ENCODE data around the gene VAC14.
"Not testable (repeated sequence)": the region's sequence is repeated elsewhere in the genome, so short reads cannot be mapped to it uniquely, and the experiment has no call there.

The VAC14 gene

GRCh38 chr16:70800781-70801480 is at the start of gene VAC14:
VAC14 (minus strand) TSS chr16:70801158; CDS start chr16:70800900, 258 bp downstream.
- Mint-ChIP-seq H3K9me3 (ENCODE audit: low read depth) (no peaks in the 10 kb centered on the region), H3K4me3 (peak within 1 kb of the TSS; percentile 98), H3K27ac (peak within 1 kb of the TSS; percentile 94), H3K4me1 (ENCODE audit: low read depth) (peaks cover 34% of the 10 kb centered on the region), H3K36me3 (peaks cover 4% of the 10 kb centered on the region), H3K27me3 (peaks cover 1% of the 10 kb centered on the region)

- H3K36me3 Mint-ChIP-seq; H3K27me3 Mint-ChIP-seq; H3K4me1 Mint-ChIP-seq (ENCODE audit: low read depth); H3K27ac Mint-ChIP-seq; H3K9me3 Mint-ChIP-seq (ENCODE audit: low read depth); H3K4me3 Mint-ChIP-seq: not testable (repeated sequence)
Observed at GRCh38 chr16:70823498-70824118, 22.6 kb upstream of the VAC14 start.

- not testable (repeated sequence) for H3K9me3 Mint-ChIP-seq (ENCODE audit: low read depth); H3K4me3 Mint-ChIP-seq; H3K27ac Mint-ChIP-seq; H3K4me1 Mint-ChIP-seq (ENCODE audit: low read depth); H3K36me3 Mint-ChIP-seq; H3K27me3 Mint-ChIP-seq
Observed at GRCh38 chr16:70822734-70823133, 21.8 kb upstream of the VAC14 start.

GRCh38 chr16:70818088-70818487 is 17.1 kb upstream of the VAC14 start:
- not testable (repeated sequence) for H3K36me3 Mint-ChIP-seq

GRCh38 chr16:70809392-70810060 is 8.6 kb upstream of the VAC14 start:
- no peaks in the 10 kb centered on the region for H3K4me1 Mint-ChIP-seq (ENCODE audit: low read depth)
- no peak overlapping the region for H3K27ac Mint-ChIP-seq
- peaks cover 7% of the 10 kb centered on the region for H3K27me3 Mint-ChIP-seq
- no peaks in the 10 kb centered on the region for H3K9me3 Mint-ChIP-seq (ENCODE audit: low read depth)
- H3K36me3 Mint-ChIP-seq, result peaks cover 1% of the 10 kb centered on the region
- H3K4me3 Mint-ChIP-seq, result no peak overlapping the region

More at GRCh38 chr16:70818088-70818487, 17.1 kb upstream of the VAC14 start:
- H3K4me1 Mint-ChIP-seq (ENCODE audit: low read depth); H3K4me3 Mint-ChIP-seq; H3K27ac Mint-ChIP-seq; H3K27me3 Mint-ChIP-seq; H3K9me3 Mint-ChIP-seq (ENCODE audit: low read depth): not testable (repeated sequence)

- no peak overlapping the region for H3K27ac Mint-ChIP-seq
- H3K4me3 Mint-ChIP-seq, result no peak overlapping the region
- H3K9me3 Mint-ChIP-seq (ENCODE audit: low read depth), result no peaks in the 10 kb centered on the region
- H3K27me3 Mint-ChIP-seq, result peaks cover 7% of the 10 kb centered on the region
- no peaks in the 10 kb centered on the region for H3K4me1 Mint-ChIP-seq (ENCODE audit: low read depth)
- peaks cover 4% of the 10 kb centered on the region for H3K36me3 Mint-ChIP-seq
Observed at GRCh38 chr16:70808371-70808770, 7.4 kb upstream of the VAC14 start.

- Mint-ChIP-seq H3K4me1 (ENCODE audit: low read depth) (peaks cover 5% of the 10 kb centered on the region), H3K27me3 (peaks cover 7% of the 10 kb centered on the region), H3K4me3 (no peak overlapping the region), H3K27ac (no peak overlapping the region), H3K36me3 (peaks cover 4% of the 10 kb centered on the region), H3K9me3 (ENCODE audit: low read depth) (no peaks in the 10 kb centered on the region)
Observed at GRCh38 chr16:70805787-70806186, 4.8 kb upstream of the VAC14 start.

- H3K4me3 Mint-ChIP-seq, result no peak overlapping the region
- H3K4me1 Mint-ChIP-seq (ENCODE audit: low read depth), result peaks cover 7% of the 10 kb centered on the region
- no peaks in the 10 kb centered on the region for H3K9me3 Mint-ChIP-seq (ENCODE audit: low read depth)
- H3K27me3 Mint-ChIP-seq, result peaks cover 7% of the 10 kb centered on the region
- H3K36me3 Mint-ChIP-seq, result peaks cover 4% of the 10 kb centered on the region
- H3K27ac Mint-ChIP-seq, result no peak overlapping the region
Observed at GRCh38 chr16:70805380-70805779, 4.4 kb upstream of the VAC14 start.

- Mint-ChIP-seq H3K27ac (no peak overlapping the region), H3K36me3 (peaks cover 4% of the 10 kb centered on the region), H3K4me1 (ENCODE audit: low read depth) (peaks cover 14% of the 10 kb centered on the region), H3K27me3 (peaks cover 5% of the 10 kb centered on the region), H3K9me3 (ENCODE audit: low read depth) (no peaks in the 10 kb centered on the region), H3K4me3 (no peak overlapping the region)
Observed at GRCh38 chr16:70804734-70805169, 3.8 kb upstream of the VAC14 start.

- peaks cover 4% of the 10 kb centered on the region for H3K36me3 Mint-ChIP-seq
- no peaks in the 10 kb centered on the region for H3K9me3 Mint-ChIP-seq (ENCODE audit: low read depth)
- no peak overlapping the region for H3K4me3 Mint-ChIP-seq
- peaks cover 18% of the 10 kb centered on the region for H3K4me1 Mint-ChIP-seq (ENCODE audit: low read depth)
- H3K27ac Mint-ChIP-seq, result no peak overlapping the region
- peaks cover 5% of the 10 kb centered on the region for H3K27me3 Mint-ChIP-seq
Observed at GRCh38 chr16:70804153-70804733, 3.3 kb upstream of the VAC14 start.

GRCh38 chr16:70803319-70803718 is 2.4 kb upstream of the VAC14 start:
- Mint-ChIP-seq H3K4me1 (ENCODE audit: low read depth) (peaks cover 24% of the 10 kb centered on the region), H3K4me3 (no peak overlapping the region), H3K9me3 (ENCODE audit: low read depth) (no peaks in the 10 kb centered on the region), H3K36me3 (peaks cover 4% of the 10 kb centered on the region), H3K27ac (no peak overlapping the region), H3K27me3 (peaks cover 5% of the 10 kb centered on the region)

GRCh38 chr16:70801611-70802010 is 653 bp upstream of the VAC14 start:
- Mint-ChIP-seq H3K4me1 (ENCODE audit: low read depth) (peaks cover 32% of the 10 kb centered on the region), H3K36me3 (peaks cover 4% of the 10 kb centered on the region), H3K4me3 (peak overlapping the region; percentile 98), H3K27me3 (peaks cover 1% of the 10 kb centered on the region), H3K27ac (peak overlapping the region; percentile 87), H3K9me3 (ENCODE audit: low read depth) (no peaks in the 10 kb centered on the region)

- H3K36me3 Mint-ChIP-seq, result peaks cover 4% of the 10 kb centered on the region
- H3K9me3 Mint-ChIP-seq (ENCODE audit: low read depth), result no peaks in the 10 kb centered on the region
- H3K27me3 Mint-ChIP-seq, result peaks cover 1% of the 10 kb centered on the region
- peak overlapping the region; percentile 98 for H3K4me3 Mint-ChIP-seq
- peaks cover 34% of the 10 kb centered on the region for H3K4me1 Mint-ChIP-seq (ENCODE audit: low read depth)
- H3K27ac Mint-ChIP-seq, result peak overlapping the region; percentile 94
Observed at GRCh38 chr16:70800311-70800710, 647 bp downstream of the VAC14 start.

- Mint-ChIP-seq H3K9me3 (ENCODE audit: low read depth) (no peaks in the 10 kb centered on the region), H3K4me3 (no peak overlapping the region), H3K36me3 (no peaks in the 10 kb centered on the region), H3K27ac (no peak overlapping the region), H3K27me3 (no peaks in the 10 kb centered on the region), H3K4me1 (ENCODE audit: low read depth) (peaks cover 33% of the 10 kb centered on the region)
Observed at GRCh38 chr16:70796301-70796700, 4.7 kb downstream of the VAC14 start.

GRCh38 chr16:70795296-70795912 is 5.6 kb downstream of the VAC14 start:
- Mint-ChIP-seq H3K27ac (no peak overlapping the region), H3K9me3 (ENCODE audit: low read depth) (no peaks in the 10 kb centered on the region), H3K36me3 (no peaks in the 10 kb centered on the region), H3K4me1 (ENCODE audit: low read depth) (peaks cover 34% of the 10 kb centered on the region), H3K27me3 (no peaks in the 10 kb centered on the region), H3K4me3 (no peak overlapping the region)

Measured in activated naive CD8-positive, alpha-beta T cell (primary cell).